ENCODE measurements around the gene KHDRBS2.

The KHDRBS2 gene

DNA sequence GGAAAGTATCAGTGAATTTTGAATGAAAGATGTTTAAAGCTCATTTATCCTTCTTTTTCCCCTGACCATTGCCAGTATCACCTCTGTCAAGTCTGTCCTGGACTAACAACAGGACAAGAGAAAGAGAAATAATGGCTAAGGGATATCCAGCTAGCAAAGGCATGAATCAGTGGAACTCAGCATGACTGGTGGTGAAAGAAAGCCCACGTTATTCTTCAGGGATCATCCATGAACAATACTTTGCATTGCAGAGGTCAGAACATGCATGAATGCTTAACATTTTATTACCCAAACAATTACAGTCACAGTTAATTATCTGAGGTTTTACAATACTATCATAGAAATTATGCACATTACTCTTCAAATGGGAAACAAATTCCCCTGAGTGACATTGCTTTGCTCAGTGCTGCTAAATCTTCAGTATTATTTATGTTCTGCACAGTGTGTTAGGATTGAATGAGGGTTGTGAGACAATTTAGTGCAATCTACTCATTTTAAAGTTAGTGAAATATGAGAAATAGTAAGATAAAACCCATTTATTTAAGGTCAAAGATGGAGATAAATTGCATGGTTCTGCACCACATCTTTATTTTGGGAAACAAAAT is 350.7 kb downstream of the KHDRBS2 start:
- Histone ChIP-seq H3K36me3 (ENCODE audit: insufficient read depth, low read length) (no peaks in the 10 kb centered on the region), H3K4me3 (ENCODE audit: low read length, poor library complexity, severe bottlenecking) (no peak overlapping the region), H4K20me1 (ENCODE audit: insufficient read depth, low read length, poor library complexity, severe bottlenecking) (no peaks in the 10 kb centered on the region), H3K9me3 (ENCODE audit: insufficient read depth, low read depth, low read length) (no peaks in the 10 kb centered on the region), H3K4me1 (ENCODE audit: insufficient read depth, low read length, poor library complexity, severe bottlenecking) (no peaks in the 10 kb centered on the region), H3K79me2 (ENCODE audit: insufficient read depth, low read length) (no peaks in the 10 kb centered on the region), H2AFZ (ENCODE audit: low read length) (no peak overlapping the region), H3K9me2 (replicated peaks; ENCODE audit: low read depth, low read length) (no peaks in the 10 kb centered on the region), H3K9ac (ENCODE audit: low read depth, low read length, poor library complexity, severe bottlenecking) (no peak overlapping the region), H3K4me2 (ENCODE audit: low read depth, low read length, poor library complexity, severe bottlenecking) (no peak overlapping the region), H3K27me3 (ENCODE audit: insufficient read depth, low read length, poor library complexity, severe bottlenecking) (no peaks in the 10 kb centered on the region), H3F3A (ENCODE audit: low read depth) (no peaks in the 10 kb centered on the region)
- no peak for TF ChIP-seq EZH2phosphoT487 (IDR thresholded peaks at IDR 0.05; ENCODE audit: borderline replicate concordance)
- TF ChIP-seq, protein P1, sequence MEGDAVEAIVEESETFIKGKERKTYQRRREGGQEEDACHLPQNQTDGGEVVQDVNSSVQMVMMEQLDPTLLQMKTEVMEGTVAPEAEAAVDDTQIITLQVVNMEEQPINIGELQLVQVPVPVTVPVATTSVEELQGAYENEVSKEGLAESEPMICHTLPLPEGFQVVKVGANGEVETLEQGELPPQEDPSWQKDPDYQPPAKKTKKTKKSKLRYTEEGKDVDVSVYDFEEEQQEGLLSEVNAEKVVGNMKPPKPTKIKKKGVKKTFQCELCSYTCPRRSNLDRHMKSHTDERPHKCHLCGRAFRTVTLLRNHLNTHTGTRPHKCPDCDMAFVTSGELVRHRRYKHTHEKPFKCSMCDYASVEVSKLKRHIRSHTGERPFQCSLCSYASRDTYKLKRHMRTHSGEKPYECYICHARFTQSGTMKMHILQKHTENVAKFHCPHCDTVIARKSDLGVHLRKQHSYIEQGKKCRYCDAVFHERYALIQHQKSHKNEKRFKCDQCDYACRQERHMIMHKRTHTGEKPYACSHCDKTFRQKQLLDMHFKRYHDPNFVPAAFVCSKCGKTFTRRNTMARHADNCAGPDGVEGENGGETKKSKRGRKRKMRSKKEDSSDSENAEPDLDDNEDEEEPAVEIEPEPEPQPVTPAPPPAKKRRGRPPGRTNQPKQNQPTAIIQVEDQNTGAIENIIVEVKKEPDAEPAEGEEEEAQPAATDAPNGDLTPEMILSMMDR (conservative IDR thresholded peaks at IDR 0.05; ENCODE audit: low read length), result no peak

GRCh38 chr6:61909486-61909885 is 376.5 kb downstream of the KHDRBS2 start:
- Histone ChIP-seq H3K9me2 (replicated peaks; ENCODE audit: low read depth, low read length) (no peaks in the 10 kb centered on the region), H3K4me1 (ENCODE audit: insufficient read depth, low read length, poor library complexity, severe bottlenecking) (no peaks in the 10 kb centered on the region), H3K4me2 (ENCODE audit: low read depth, low read length, poor library complexity, severe bottlenecking) (no peak overlapping the region), H2AFZ (ENCODE audit: low read length) (no peak overlapping the region), H3K4me3 (ENCODE audit: low read length, poor library complexity, severe bottlenecking) (no peak overlapping the region), H3K9me3 (ENCODE audit: insufficient read depth, low read depth, low read length) (no peaks in the 10 kb centered on the region), H3K79me2 (ENCODE audit: insufficient read depth, low read length) (no peaks in the 10 kb centered on the region), H3K27me3 (ENCODE audit: insufficient read depth, low read length, poor library complexity, severe bottlenecking) (no peaks in the 10 kb centered on the region), H3K9ac (ENCODE audit: low read depth, low read length, poor library complexity, severe bottlenecking) (no peak overlapping the region), H3K36me3 (ENCODE audit: insufficient read depth, low read length) (no peaks in the 10 kb centered on the region), H4K20me1 (ENCODE audit: insufficient read depth, low read length, poor library complexity, severe bottlenecking) (no peaks in the 10 kb centered on the region), H3F3A (ENCODE audit: low read depth) (no peaks in the 10 kb centered on the region)
- TF ChIP-seq, protein P1 (conservative IDR thresholded peaks at IDR 0.05; ENCODE audit: low read length), result no peak
- TF ChIP-seq EZH2phosphoT487 (IDR thresholded peaks at IDR 0.05; ENCODE audit: borderline replicate concordance), result no peak

DNA sequence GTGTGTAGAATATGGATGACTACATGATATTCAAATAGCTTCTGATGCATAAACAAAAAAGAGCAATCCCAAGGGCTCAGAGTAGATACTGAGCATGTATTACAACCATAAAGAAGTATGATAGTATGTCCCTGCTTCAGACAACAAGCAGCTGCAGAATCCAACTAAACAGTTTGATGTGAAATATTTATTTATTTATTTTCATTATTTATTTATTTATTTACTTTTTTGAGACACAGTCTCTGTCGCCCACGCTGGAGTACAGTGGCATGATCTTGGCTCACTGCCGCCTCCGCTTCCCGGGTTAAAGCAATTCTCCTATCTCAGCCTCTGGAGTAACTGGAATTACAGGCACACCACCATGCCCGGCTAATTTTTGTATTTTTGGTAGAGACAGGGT is 384.3 kb downstream of the KHDRBS2 start:
- H3K4me3 ChIP-seq (ENCODE audit: low read length, poor library complexity, severe bottlenecking), result no peak overlapping the region
- no peaks in the 10 kb centered on the region for H3K79me2 ChIP-seq (ENCODE audit: insufficient read depth, low read length)
- H3K9me2 ChIP-seq (replicated peaks; ENCODE audit: low read depth, low read length), result no peaks in the 10 kb centered on the region
- H3K36me3 ChIP-seq (ENCODE audit: insufficient read depth, low read length), result no peaks in the 10 kb centered on the region
- no peaks in the 10 kb centered on the region for H3F3A ChIP-seq (ENCODE audit: low read depth)
- H3K9me3 ChIP-seq (ENCODE audit: insufficient read depth, low read depth, low read length), result no peaks in the 10 kb centered on the region
- no peak for TF ChIP-seq EZH2phosphoT487 (IDR thresholded peaks at IDR 0.05; ENCODE audit: borderline replicate concordance)
- TF ChIP-seq, protein P1 (conservative IDR thresholded peaks at IDR 0.05; ENCODE audit: low read length), result no peak
- H3K4me2 ChIP-seq (ENCODE audit: low read depth, low read length, poor library complexity, severe bottlenecking), result no peak overlapping the region
- H2AFZ ChIP-seq (ENCODE audit: low read length), result no peak overlapping the region
- no peaks in the 10 kb centered on the region for H4K20me1 ChIP-seq (ENCODE audit: insufficient read depth, low read length, poor library complexity, severe bottlenecking)
- no peaks in the 10 kb centered on the region for H3K27me3 ChIP-seq (ENCODE audit: insufficient read depth, low read length, poor library complexity, severe bottlenecking)
- H3K4me1 ChIP-seq (ENCODE audit: insufficient read depth, low read length, poor library complexity, severe bottlenecking), result no peaks in the 10 kb centered on the region
- no peak overlapping the region for H3K9ac ChIP-seq (ENCODE audit: low read depth, low read length, poor library complexity, severe bottlenecking)
